Endometrial microvascular endothelial cells (primary cell): Measurements from ENCODE around the gene SAV1. TPM values are rescaled to one million over a fixed set of nuclear protein-coding genes. Genes with fewer than 3 reads are reported as not detected.
"Not testable (repeated sequence)": the region's sequence is repeated elsewhere in the genome, so short reads cannot be mapped to it uniquely, and the experiment has no call there.

ENCODE experiments used
- in situ Hi-C: cut with HindIII; loops from 2 replicates; pipeline ENCODE4 v1.10.0; 2017; ENCODE audit warnings: low sequenced_read_pairs, low pct_unique_long_range_greater_than_20kb; ENCODE audit errors: inconsistent ontology term
- total RNA-seq: library from RNA; depleted of rRNA; stranded (reverse); fragments of >200 nt; gene quantifications from one replicate; pipeline ENCODE4 v1.2.3, GENCODE V29; 2015; ENCODE audit errors: inconsistent ontology term

SAV1 gene
- total RNA-seq, 1 donor from 2014 or later, result 24.4 TPM

GRCh38 chr14:50667684-50667995 is 466 bp downstream of the SAV1 start:
- in situ Hi-C loops, result no loop called here

GRCh38 chr14:50666772-50667683 is 1.1 kb downstream of the SAV1 start:
- in situ Hi-C loops, result no loop called here

- in situ Hi-C loops, result not testable (repeated sequence)
These were observed 2.8 kb downstream of the SAV1 start for GRCh38 chr14:50665300-50665699.

- in situ Hi-C loops, result not testable (repeated sequence)
These were observed 3.5 kb downstream of the SAV1 start for GRCh38 chr14:50664579-50664978.

- in situ Hi-C loops, result no loop called here
These were observed 8.7 kb downstream of the SAV1 start for GRCh38 chr14:50659327-50659974.

GRCh38 chr14:50658203-50658602 is 9.9 kb downstream of the SAV1 start:
- in situ Hi-C loops, result no loop called here

GRCh38 chr14:50657753-50658152 is 10.4 kb downstream of the SAV1 start:
- in situ Hi-C loops, result no loop called here

- in situ Hi-C loops, result no loop called here
These were observed 11.3 kb downstream of the SAV1 start for GRCh38 chr14:50656776-50657175.

- in situ Hi-C loops, result no loop called here
These were observed 18.4 kb downstream of the SAV1 start for GRCh38 chr14:50649691-50650090.

GRCh38 chr14:50647753-50648152 is 20.4 kb downstream of the SAV1 start:
- in situ Hi-C loops, result no loop called here

GRCh38 chr14:50647282-50647681 is 20.8 kb downstream of the SAV1 start:
- in situ Hi-C loops, result no loop called here

GRCh38 chr14:50635141-50635540 is 33.0 kb downstream of the SAV1 start:
- in situ Hi-C loops, result no loop called here

- in situ Hi-C loops, result no loop called here
These were observed 34.2 kb downstream of the SAV1 start for GRCh38 chr14:50633954-50634353.

GRCh38 chr14:50631408-50631821 is 36.7 kb downstream of the SAV1 start:
- in situ Hi-C loops, result no loop called here

- in situ Hi-C loops, result not testable (repeated sequence)
These were observed 43.2 kb downstream of the SAV1 start for GRCh38 chr14:50624947-50625346.

GRCh38 chr14:50624447-50624846 is 43.7 kb downstream of the SAV1 start:
- in situ Hi-C loops, result no loop called here

GRCh38 chr14:50622978-50623377 is 45.1 kb downstream of the SAV1 start:
- in situ Hi-C loops, result no loop called here

GRCh38 chr14:50620341-50620740 is 47.8 kb downstream of the SAV1 start:
- in situ Hi-C loops, result no loop called here

- in situ Hi-C loops, result no loop called here
These were observed 48.5 kb downstream of the SAV1 start for GRCh38 chr14:50619569-50620141.

- in situ Hi-C loops, result no loop called here
These were observed 51.8 kb downstream of the SAV1 start for GRCh38 chr14:50616275-50616674.
